NCI-H1105 treated with DMSO at 0.1 percent for 48 hours (cell line): Measurements from ENCODE around the gene ITIH2.
"Not testable (repeated sequence)": the region's sequence is repeated elsewhere in the genome, so short reads cannot be mapped to it uniquely, and the experiment has no call there.

Experiments
- DNase-seq: peaks from one replicate; lab custom pipeline; 2025; lab: John Stamatoyannopoulos, UW

The ITIH2 gene

GRCh38 chr10:7697426-7697825 lies 5.7 kb upstream of the ITIH2 start:
- DNase-seq, result no peak

GRCh38 chr10:7700577-7701125 lies 2.5 kb upstream of the ITIH2 start:
- no peak for DNase-seq

- DNase-seq, result no peak
Observed at GRCh38 chr10:7701158-7701742, 1.9 kb upstream of the ITIH2 start.

- DNase-seq, result no peak
Observed at GRCh38 chr10:7702288-7702812, 766 bp upstream of the ITIH2 start.

GRCh38 chr10:7704071-7705016 lies 1.2 kb downstream of the ITIH2 start:
- no peak for DNase-seq

GRCh38 chr10:7705341-7705740 lies 2.2 kb downstream of the ITIH2 start:
- no peak for DNase-seq

GRCh38 chr10:7706534-7707073 lies 3.5 kb downstream of the ITIH2 start:
- DNase-seq, result no peak

GRCh38 chr10:7707102-7707501 lies 4.0 kb downstream of the ITIH2 start:
- no peak for DNase-seq

- DNase-seq, result no peak
Observed at GRCh38 chr10:7707858-7708622, 4.9 kb downstream of the ITIH2 start.

GRCh38 chr10:7708832-7709231 lies 5.7 kb downstream of the ITIH2 start:
- no peak for DNase-seq

- no peak for DNase-seq
Observed at GRCh38 chr10:7710446-7710845, 7.3 kb downstream of the ITIH2 start.

GRCh38 chr10:7711075-7711474 lies 8.0 kb downstream of the ITIH2 start:
- DNase-seq, result not testable (repeated sequence)

GRCh38 chr10:7715515-7715914 lies 12.4 kb downstream of the ITIH2 start:
- DNase-seq, result no peak

GRCh38 chr10:7717767-7718166 lies 14.7 kb downstream of the ITIH2 start:
- no peak for DNase-seq

- no peak for DNase-seq
Observed at GRCh38 chr10:7718685-7719084, 15.6 kb downstream of the ITIH2 start.

GRCh38 chr10:7720478-7720877 lies 17.4 kb downstream of the ITIH2 start:
- DNase-seq, result no peak

GRCh38 chr10:7722927-7723529 lies 19.9 kb downstream of the ITIH2 start:
- DNase-seq, result no peak

- DNase-seq, result no peak
Observed at GRCh38 chr10:7734821-7735220, 31.7 kb downstream of the ITIH2 start.

- DNase-seq, result no peak
Observed at GRCh38 chr10:7738536-7739407, 35.7 kb downstream of the ITIH2 start.

- DNase-seq, result no peak
Observed at GRCh38 chr10:7744307-7744706, 41.2 kb downstream of the ITIH2 start.
